Muscle of leg (tissue), 11 donors: ENCODE data around the gene NCR3LG1. TPM values are rescaled to one million over a fixed set of nuclear protein-coding genes. Genes with fewer than 3 reads are reported as not detected.

ENCODE experiments used
- DNase-seq: peaks from one replicate; pipeline ENCODE4 v3.0.0; 2013
- H3K27ac ChIP-seq: one replicate; pipeline ENCODE4 v1.5.1; 2013; ENCODE audit warnings: mild to moderate bottlenecking, low read length, control low read depth
- H3K27me3 ChIP-seq: one replicate; pipeline ENCODE4 v1.6.1; 2013; ENCODE audit warnings: low read length; ENCODE audit not compliant: control insufficient read depth, insufficient read depth
- H3K36me3 ChIP-seq: one replicate; pipeline ENCODE4 v1.6.1; 2013; ENCODE audit warnings: low read length; ENCODE audit not compliant: control insufficient read depth, insufficient read depth
- H3K4me1 ChIP-seq: one replicate; pipeline ENCODE4 v1.6.1; 2013; ENCODE audit warnings: low read length; ENCODE audit not compliant: control insufficient read depth, insufficient read depth
- H3K4me3 ChIP-seq: one replicate; pipeline ENCODE4 v1.5.1; 2013; ENCODE audit warnings: low read length, control low read depth
- H3K9me3 ChIP-seq: replicated peaks from 2 replicates; pipeline ENCODE4 v1.6.1; 2013; ENCODE audit warnings: low read depth, low read length; ENCODE audit not compliant: control insufficient read depth
- WGBS: methylation state at CpG from one replicate; pipeline ENCODE4 v1.1.5; 2013; ENCODE audit warnings: missing lambda C conversion rate; ENCODE audit not compliant: insufficient coverage; 5-methylcytosine and 5-hydroxymethylcytosine counted together
- polyA plus RNA-seq, 8 donors: library from polyadenylated mRNA; unstranded; fragments of 120-200 nt; gene quantifications; one replicate each; pipeline versions ENCODE4 v1.2.1 to v1.2.3, GENCODE V29; 2013; ENCODE audit warnings: inconsistent platforms in 1 of 8, low replicate concordance in 1 of 8; ENCODE audit not compliant: insufficient read length in 8 of 8, insufficient read depth in 1 of 8
- total RNA-seq: library from RNA; stranded (reverse); fragments of 120-200 nt; gene quantifications from one replicate; pipeline ENCODE4 v1.2.4, GENCODE V29; 2013

Gene NCR3LG1
- total and polyA plus RNA-seq, 9 donors, result 0.31 to 0.96 (median 0.36) TPM

- no peak for DNase-seq
- H3K9me3 ChIP-seq, result no peaks in the 10 kb centered on the region
- WGBS, result 58% methylated on average over 8 of the region's 11 CpGs
- no peaks in the 10 kb centered on the region for H3K36me3 ChIP-seq
- H3K4me1 ChIP-seq, result peaks cover 23% of the 10 kb centered on the region
- H3K4me3 ChIP-seq, result no peak overlapping the region
- no peak overlapping the region for H3K27ac ChIP-seq
- H3K27me3 ChIP-seq, result peaks cover 2% of the 10 kb centered on the region
These were observed 59.2 kb downstream of the NCR3LG1 start for GRCh38 chr11:17410606-17411379.

- peaks cover 2% of the 10 kb centered on the region for H3K27me3 ChIP-seq
- no peak overlapping the region for H3K27ac ChIP-seq
- no peaks in the 10 kb centered on the region for H3K36me3 ChIP-seq
- H3K4me3 ChIP-seq, result no peak overlapping the region
- no peaks in the 10 kb centered on the region for H3K9me3 ChIP-seq
- peaks cover 17% of the 10 kb centered on the region for H3K4me1 ChIP-seq
- 100% methylated on average over 1 of the region's 6 CpGs for WGBS
- DNase-seq, result no peak
These were observed 59.8 kb downstream of the NCR3LG1 start for GRCh38 chr11:17411418-17411817.

- Histone ChIP-seq H3K4me3 (no peak overlapping the region), H3K4me1 (peaks cover 20% of the 10 kb centered on the region), H3K9me3 (no peaks in the 10 kb centered on the region), H3K36me3 (no peaks in the 10 kb centered on the region), H3K27ac (no peak overlapping the region), H3K27me3 (peaks cover 2% of the 10 kb centered on the region)
- no peak for DNase-seq
- WGBS, result 68% methylated on average over 9 of the region's 9 CpGs
These were observed 61.0 kb downstream of the NCR3LG1 start for GRCh38 chr11:17412488-17413180.

- no peaks in the 10 kb centered on the region for H3K9me3 ChIP-seq
- H3K27ac ChIP-seq, result no peak overlapping the region
- H3K27me3 ChIP-seq, result peaks cover 2% of the 10 kb centered on the region
- no peak overlapping the region for H3K4me3 ChIP-seq
- 77% methylated on average over 7 of the region's 15 CpGs for WGBS
- DNase-seq, result no peak
- peaks cover 23% of the 10 kb centered on the region for H3K4me1 ChIP-seq
- no peaks in the 10 kb centered on the region for H3K36me3 ChIP-seq
These were observed 62.1 kb downstream of the NCR3LG1 start for GRCh38 chr11:17413414-17414316.

GRCh38 chr11:17414317-17414737 lies 62.7 kb downstream of the NCR3LG1 start:
- 80% methylated on average over 2 of the region's 8 CpGs for WGBS
- Histone ChIP-seq H3K27ac (no peak overlapping the region), H3K27me3 (peaks cover 5% of the 10 kb centered on the region), H3K36me3 (no peaks in the 10 kb centered on the region), H3K4me1 (peaks cover 24% of the 10 kb centered on the region), H3K4me3 (no peak overlapping the region), H3K9me3 (no peaks in the 10 kb centered on the region)
- no peak for DNase-seq

GRCh38 chr11:17414992-17415391 lies 63.4 kb downstream of the NCR3LG1 start:
- Histone ChIP-seq H3K36me3 (no peaks in the 10 kb centered on the region), H3K4me1 (peaks cover 24% of the 10 kb centered on the region), H3K27ac (no peak overlapping the region), H3K9me3 (no peaks in the 10 kb centered on the region), H3K27me3 (peaks cover 9% of the 10 kb centered on the region), H3K4me3 (no peak overlapping the region)
- no CpG with 5 or more reads among the region's 5 CpGs for WGBS
- DNase-seq, result no peak

GRCh38 chr11:17415523-17416104 lies 64.0 kb downstream of the NCR3LG1 start:
- Histone ChIP-seq H3K9me3 (no peaks in the 10 kb centered on the region), H3K4me3 (no peak overlapping the region), H3K27ac (no peak overlapping the region), H3K36me3 (no peaks in the 10 kb centered on the region), H3K27me3 (peaks cover 12% of the 10 kb centered on the region), H3K4me1 (peaks cover 24% of the 10 kb centered on the region)
- WGBS, result 56% methylated on average over 5 of the region's 6 CpGs
- DNase-seq, result peak; percentile 63

GRCh38 chr11:17416492-17416891 lies 64.9 kb downstream of the NCR3LG1 start:
- Histone ChIP-seq H3K27ac (no peak overlapping the region), H3K27me3 (peaks cover 16% of the 10 kb centered on the region), H3K9me3 (no peaks in the 10 kb centered on the region)

GRCh38 chr11:17418444-17419081 lies 67.0 kb downstream of the NCR3LG1 start:
- H3K27me3 ChIP-seq, result peaks cover 20% of the 10 kb centered on the region
- no CpG with 5 or more reads among the region's 2 CpGs for WGBS
- H3K9me3 ChIP-seq, result no peaks in the 10 kb centered on the region
- no peak overlapping the region for H3K27ac ChIP-seq
- DNase-seq, result no peak
- H3K36me3 ChIP-seq, result no peaks in the 10 kb centered on the region
- no peak overlapping the region for H3K4me3 ChIP-seq
- peaks cover 24% of the 10 kb centered on the region for H3K4me1 ChIP-seq

More at GRCh38 chr11:17416492-17416891, 64.9 kb downstream of the NCR3LG1 start:
- 59% methylated on average over 2 of the region's 2 CpGs for WGBS
- no peak overlapping the region for H3K4me3 ChIP-seq
- no peaks in the 10 kb centered on the region for H3K36me3 ChIP-seq
- DNase-seq, result no peak
- peaks cover 24% of the 10 kb centered on the region for H3K4me1 ChIP-seq
